NCI-H2081 treated with DMSO at 0.1 percent for 48 hours (cell line): ENCODE measurements around the gene UBL7.

Experiments
- DNase-seq: peaks from one replicate; lab custom pipeline; 2025; lab: John Stamatoyannopoulos, UW

Gene UBL7

DNA sequence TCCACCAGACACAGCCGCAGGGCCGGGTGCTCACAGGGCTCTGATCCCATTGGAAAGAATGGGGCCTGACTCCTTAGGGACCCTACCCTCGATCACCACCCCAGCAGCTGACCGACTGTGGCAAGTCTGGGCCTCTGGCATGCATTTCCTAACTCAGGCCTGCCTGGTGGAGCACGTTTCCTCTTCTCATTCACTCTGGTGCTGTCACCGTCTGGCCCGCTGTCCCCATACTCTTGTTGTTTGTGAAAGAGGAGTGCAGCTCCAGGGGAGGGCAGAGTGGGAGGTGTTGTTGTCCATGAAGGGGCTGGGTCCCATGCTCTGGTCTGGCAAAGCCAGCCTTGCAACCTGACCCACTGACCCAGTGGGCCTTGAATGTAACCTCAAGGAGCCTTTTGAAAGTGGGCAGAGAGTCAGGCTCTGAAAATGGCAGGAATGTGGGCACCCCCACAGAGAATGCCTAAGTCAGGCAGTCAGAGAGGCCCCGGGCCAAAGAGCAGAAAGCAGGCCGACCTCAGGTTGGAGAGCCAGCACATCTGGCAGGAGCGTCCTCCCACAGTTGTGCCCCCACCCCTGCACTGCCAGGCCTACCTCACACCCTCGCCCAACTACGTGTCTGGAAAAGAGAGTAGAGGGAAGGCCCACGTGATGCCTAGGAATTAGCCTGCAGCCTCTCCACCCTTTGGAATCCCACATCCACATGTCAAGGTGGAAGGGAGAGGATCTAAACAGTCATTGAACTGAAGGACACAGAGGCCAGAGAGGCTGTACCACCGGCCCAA lies 38.1 kb downstream of the UBL7 start:
- no peak for DNase-seq

DNA sequence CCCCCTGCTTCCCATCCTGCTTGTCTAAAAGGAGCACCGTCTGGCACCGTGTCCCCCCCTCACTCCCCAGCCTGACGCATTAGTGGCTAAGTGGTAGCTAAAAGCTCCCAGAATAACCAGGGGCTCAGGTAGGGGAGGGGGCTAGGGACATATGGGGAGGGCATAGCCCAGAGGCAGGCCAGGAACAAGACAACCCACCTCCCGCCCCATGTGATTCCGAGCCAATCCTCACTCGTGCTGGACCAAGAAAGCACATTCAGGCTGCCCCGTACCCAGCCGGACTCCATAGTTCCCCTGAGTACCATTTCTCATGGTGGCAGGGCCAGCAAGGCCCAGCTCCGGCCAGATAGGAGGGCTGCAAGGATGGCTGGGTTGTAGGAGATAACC lies 38.7 kb downstream of the UBL7 start:
- DNase-seq = no peak

DNA sequence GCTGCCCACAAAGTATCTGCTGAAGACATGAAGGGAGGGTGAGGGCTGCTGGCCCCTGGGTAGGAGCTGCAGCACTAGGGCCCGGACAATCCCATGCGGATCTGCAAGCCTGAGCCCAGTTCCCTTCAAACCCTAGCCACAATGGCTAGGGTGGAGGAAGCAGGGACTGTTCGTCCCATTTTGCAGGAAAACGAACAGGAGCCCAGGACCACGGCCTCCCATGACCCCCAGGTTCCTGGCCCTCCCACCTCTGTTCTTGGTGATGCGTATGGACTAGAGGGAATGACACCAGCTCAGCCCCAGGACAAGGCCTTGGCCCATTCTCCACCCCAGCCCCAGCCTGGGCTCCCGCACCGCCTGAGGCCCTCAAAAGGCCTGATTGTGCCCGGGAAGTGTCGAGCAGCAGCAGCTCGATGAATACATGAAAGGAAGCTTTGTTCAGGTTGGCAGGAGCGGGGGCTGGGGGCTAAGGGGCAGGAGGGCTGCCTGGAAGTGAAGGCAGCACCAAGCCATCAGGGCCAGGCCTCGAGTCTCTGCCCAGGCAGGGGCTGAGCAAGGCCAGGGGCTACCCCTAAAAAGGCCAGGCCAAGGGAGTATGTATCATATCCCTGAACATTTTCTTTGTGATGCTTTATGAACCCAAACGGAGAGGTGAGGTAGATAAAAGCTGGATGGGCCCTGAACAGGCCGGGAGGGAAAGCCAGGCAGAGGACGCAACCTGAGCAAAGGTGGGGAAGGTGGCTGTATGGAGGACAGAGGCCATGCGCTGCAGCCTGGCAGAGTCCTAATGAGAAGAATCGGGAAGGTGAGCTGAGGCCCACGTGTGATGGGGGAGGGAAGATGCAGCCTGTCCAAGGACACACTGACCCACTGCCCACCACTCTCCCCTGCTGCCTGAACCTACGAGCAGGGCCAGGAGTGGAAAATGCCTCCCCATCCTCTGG lies 39.4 kb downstream of the UBL7 start:
- DNase-seq = no peak

DNA sequence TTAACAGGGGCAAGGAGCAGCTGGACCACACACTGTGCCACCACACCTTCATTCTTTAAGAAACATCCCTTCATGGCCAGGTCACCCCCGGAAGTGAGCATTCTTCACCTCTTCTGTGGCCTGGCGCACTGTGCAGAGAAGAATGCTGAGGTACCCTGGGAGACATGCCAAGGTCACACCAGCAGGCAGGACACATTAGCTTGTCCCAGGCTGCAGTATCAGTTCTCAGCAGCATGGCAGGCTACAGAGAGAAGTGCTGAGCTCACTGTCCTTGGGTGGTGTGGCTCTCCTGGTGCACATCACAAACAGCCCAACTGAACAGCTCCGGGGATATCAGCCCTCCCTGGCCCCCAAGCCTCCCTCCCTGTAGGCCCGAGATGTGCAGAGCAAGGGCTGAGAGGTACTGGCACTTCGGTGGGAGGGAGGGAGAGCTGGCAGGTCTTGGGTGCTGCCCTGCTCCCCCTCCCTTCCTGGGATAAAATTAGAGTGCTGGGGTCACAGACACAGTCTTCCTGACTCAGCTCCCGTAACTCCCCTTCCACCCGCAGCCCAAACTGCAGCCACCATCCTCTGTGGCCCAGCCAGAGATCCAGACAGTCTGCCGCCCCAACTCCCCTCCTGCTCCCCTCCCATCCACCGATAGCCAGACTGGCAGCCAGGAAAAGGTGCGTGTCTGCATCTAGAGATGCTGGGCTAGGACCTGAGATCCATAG lies 40.6 kb downstream of the UBL7 start:
- DNase-seq = no peak

DNA sequence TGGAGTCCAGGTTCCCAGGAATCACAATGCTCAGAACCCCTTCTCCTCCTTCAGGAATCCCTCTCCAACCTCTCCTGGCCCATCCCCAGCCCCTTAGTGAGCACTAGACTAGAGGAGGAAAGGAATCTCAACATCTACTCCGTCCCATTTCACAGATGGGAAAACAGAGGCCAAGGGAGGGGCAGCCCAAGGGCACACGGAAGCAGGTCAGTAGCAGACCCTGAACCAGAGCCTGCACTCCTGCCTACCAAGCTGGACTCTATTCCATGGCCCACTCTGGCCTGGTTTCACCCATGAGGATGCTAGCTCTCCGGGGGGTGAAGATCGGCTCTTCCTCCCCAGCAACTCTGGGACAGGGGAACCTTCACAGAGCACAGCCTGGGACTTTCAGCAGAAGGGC lies 41.5 kb downstream of the UBL7 start:
- DNase-seq = no peak

DNA sequence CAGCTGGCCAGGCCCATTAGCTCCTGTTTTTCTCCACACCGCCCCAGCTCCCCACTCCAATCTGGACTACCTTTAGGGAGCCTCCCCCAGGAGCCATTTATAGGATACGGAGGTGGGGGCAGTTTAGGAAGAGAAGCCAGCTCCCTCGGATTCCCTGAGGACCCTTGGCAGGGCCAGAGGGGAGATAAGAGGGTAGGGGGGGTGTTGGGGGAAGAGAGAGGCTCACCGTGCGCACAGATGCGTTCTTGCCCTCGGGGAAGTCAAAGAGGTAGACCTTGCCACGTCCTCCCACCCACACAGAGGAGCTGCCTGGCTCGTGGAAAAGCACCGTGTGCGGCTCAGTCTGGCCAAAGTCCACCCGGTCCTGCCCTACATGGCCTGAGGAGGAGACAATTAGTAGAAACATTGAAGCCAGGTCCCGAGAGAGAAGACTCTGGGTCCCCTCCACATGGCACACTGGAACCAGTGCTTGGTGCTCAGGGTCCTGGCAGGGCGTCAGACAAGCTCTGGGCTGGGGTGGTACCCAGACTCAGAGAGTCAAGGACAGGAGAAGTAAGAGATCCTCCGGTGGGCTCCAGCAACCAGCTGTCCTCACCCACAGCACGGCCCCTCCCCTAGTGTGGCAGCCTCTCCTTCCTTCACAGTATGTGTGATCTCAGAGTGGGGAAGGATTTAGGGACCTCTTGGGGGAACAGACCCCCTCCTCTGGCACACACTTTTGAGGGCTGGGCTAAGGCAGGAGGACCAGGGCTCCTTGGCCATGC lies 42.2 kb downstream of the UBL7 start:
- DNase-seq = no peak

DNA sequence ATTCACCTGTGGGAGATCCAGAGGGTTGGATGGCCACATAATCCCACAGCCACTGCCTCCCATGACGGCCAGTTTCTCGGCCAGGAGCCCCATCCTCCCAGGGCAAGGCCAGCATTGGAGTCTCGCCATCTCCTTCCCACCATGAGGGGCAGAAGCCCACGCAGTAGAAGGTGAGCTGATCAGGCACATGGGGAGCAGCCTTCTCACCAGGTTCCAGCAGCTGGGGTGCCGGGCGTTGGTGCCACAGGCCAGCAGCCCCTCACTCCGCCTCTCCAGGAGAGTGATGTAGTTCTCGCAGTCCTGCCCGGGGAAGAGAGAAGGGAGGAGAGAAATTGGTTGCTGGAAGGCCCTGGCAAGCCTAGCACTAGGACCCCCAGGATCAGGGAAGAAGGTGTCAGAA lies 43.3 kb downstream of the UBL7 start:
- DNase-seq = no peak

DNA sequence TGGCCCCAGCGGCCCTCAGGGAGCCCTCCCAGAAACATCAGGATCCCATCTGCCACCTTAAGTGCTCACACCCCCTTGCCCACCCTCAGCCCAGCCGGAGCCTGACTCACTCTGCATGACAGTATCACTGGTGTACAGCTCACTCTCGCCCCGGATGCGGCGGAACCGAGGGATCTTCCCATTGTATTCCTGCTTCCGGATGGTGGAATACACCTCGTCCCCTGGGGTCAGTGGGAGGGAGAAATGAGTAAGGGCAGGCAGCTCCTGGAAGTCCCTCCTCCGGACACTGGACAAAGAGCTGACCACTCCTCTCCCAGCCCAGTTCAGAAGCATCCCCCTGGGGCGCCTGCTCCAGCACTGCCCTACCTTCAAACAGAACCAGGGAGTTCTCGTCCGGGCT lies 43.7 kb downstream of the UBL7 start:
- no peak for DNase-seq

DNA sequence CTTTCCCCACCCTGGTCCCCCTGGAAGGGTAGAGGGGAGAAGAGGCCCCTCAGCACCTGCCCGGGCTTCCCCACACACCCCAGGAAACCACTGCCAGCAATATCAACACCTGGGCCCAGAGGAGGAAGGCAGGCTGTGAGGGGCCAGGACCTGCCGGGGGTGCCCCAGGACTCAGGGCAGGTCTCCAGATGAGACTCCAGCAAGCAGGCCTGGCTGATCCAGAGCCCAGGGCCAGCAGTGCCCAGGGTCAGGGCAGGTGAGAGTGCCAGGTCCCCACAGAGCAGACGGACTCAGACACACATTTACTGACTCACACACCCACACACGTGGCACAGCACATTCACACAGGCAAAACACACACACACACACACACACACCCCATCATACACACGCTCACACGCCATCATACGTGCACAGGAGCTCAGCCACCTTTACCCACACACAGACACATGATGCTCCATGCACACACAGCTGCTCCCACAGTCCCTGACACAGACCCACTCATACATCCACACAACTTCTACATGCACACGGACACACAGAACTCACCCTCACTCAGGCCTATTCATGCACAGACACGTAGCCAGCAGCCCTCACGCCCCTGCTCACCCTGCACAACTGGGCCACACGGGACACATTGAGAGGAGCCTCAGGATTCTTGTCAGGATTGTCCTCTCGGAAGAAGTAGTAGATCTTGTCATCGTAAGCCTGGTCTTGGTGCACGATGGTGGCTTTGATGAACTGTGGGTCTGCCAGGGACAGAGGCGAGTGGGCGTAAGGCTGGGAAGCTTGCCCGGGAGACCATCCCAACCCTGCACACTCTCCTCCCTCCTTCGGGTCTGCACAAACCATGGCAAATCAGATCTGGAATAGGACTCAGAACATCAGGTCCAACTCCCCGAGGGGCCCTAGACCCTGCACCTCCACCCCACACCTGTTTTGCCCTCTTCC lies 44.7 kb downstream of the UBL7 start:
- DNase-seq = no peak

DNA sequence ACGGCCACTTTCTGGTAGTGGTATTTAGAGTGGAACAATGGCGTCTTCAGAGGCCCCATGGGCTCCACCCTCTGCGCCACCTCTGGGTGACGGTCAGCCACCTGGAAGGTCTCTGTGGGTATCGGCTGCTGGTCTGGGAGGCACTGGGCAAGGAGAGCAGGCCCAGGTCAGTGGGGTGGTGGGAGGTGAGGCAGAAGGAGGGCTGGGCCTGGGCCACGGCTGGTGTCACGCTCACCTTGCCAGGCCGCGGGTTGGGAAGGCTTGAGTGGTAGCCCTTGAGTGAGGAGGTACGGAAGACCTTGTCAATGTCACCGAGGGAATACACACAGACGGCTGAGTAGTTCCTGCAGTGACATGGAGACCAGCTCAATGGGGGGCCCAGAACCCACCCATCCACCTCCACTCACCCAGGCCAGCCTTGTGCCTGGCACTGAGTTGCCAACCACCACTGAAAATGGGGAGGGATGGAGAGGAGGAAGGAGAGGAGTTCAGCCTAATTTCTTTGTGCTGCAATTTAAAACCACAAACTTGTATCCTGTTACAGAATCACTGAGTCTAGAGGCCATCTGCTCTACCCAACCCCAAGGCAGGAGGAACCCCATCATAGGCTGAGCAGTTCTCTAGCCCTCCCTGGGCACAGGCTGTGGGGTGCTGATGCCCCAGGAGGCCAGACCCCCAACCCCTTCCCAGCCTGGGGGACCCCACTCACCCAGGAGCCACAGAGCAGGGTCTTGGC lies 46.2 kb downstream of the UBL7 start:
- no peak for DNase-seq

DNA sequence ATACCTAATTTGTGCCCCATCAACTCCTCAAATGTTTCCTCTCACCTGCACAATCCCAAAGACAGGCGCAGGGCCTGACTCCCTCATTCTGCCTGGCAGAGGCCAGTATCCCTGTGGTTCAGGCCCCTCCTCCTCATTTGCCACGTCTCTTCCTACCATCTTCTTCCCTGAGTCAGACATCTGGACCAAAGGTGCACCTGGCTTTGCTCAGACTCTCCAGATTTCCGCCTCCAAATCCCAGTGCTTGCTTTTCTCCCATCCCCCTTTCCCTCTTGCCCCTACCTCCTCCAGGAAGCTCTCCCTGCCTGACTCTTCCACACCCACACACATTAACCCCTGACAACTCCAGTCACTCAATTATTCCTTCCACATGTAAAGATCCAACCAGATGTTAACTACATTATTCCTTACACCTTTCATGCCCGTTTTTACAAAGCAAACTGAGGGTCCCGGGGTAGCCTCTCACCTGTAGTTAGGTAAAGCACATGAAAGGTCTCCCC lies 46.8 kb downstream of the UBL7 start:
- DNase-seq = no peak

DNA sequence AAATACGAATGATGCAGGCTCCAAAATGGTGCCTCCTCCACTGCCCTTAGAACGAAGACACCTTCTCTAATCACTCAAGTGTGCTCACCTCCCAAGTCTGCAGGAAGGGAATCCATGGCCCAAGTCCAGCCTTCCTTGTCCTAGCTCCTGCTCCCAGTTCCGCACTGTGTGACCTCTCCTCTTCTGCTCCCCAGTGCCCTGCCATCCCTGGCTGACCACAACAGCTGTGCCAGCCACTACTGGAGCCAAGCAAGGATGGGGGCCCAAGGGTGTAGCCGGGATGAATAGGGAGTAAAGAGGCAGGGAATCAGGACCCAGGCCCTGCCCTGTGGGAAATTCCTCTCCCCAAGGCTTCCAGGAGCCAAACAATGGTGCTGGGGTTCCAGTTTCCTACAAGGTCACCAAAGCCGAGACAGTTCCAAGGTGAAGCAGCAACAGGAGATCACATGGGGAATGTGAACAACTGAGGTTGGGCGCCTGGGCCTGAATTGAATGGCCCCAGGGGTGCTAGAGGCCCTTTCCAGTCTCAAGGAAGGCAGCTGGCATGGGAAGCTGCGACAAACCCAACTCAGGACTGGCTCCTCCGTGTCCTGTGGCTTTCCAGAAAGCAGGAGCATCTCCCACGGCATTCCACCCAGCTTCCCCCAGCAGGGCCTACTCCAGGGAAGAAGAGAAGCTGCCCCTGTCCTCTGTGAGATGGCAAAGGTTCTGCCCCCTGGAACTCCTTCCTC lies 47.4 kb downstream of the UBL7 start:
- DNase-seq = no peak

DNA sequence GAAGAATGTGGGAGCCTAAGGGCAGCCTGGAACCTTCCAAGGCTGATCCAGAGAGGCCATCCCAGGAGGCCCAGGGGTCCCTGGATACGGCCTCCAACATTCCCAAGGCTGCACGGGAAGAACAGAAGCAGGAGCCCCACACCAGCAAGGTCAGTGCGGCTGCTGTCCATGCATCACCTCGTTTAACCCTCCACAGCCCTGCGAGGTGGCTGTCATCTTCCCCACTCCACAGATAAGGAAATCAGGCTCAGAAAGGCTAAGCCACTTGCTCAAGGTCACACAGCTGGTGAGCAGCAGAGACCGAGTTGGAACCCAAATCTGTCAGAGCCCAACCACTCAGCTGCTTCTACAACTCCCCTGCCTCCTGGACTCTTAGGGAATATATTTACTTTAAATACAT lies 48.8 kb downstream of the UBL7 start:
- no peak for DNase-seq

DNA sequence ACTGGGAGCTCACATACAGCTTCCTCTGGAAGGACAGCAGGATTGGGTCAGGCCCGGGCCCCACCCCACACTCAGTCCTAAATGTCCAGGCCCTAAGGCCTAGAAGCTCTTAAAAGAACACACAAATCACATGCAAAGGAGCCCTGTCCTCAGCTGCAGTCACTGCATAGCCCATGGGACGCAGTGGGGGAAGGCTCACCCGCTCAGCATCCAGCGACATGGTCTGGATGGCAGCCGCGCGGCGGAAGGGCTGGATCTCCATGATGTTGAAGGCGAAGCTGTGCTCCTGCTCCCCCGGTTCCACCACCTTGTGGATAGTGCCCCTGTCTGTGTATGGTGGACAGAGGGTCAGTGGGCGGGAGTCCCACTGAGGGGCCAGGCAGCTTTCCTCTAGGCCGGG lies 49.3 kb downstream of the UBL7 start:
- DNase-seq = no peak

DNA sequence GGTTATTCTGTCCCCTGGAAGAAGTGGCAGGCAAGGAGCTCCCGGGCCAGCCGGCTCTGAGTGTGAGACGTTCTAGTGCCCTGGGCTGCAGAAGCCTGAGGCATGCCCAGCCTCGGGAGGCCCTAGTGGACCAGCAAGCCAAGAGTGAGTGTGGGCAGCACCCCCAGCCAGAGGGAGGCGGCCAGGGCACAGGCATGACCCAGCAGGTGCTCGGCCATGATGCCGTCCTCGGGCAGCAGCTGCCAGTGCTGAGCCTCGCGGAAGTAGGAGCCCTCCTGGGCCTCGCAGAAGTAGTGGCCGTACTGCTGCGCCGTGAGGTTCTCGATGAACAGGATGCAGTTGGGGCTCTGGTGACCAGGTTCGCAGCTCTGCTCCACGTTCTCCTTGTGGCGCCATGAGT lies 50.5 kb downstream of the UBL7 start:
- DNase-seq = no peak

DNA sequence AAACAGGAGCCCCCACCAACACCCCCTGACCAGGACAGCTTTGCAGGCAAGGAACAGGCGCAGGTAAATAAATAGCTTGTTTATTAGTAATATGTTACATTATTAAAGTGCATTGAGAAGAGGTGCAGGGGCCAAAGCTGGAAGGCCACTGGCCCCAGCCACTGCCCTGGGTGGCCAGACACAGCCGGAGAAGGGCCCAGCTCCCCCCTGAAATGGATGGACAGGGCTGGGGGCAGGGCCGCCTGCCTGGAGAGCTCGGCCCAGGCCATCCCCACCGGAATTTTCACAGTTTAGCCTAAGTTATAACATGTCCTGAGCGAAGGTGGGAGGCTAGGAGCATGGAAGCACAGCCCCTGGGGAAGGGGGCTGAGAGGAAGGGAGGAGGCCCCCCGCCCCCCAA lies 51.7 kb downstream of the UBL7 start:
- DNase-seq = no peak

DNA sequence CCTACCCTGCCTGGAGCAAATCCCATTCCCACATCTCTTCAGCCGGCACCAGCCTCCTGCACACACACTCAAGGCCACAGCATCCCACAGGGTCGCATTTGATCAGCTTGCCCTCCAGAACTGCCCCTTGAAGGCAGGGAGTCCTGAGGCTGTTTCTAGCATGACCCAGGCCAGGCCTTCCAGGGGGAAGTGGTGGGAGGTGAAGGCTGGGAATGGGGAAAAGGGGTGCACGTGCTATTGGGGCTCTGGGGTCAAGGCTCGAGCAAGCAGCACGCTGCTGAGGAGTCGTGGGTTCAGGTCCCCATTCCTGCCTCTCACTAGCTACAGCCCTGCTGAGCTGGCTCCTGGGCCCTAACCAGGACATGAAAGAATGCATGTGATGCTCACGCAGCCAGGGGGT lies 52.1 kb downstream of the UBL7 start:
- no peak for DNase-seq

DNA sequence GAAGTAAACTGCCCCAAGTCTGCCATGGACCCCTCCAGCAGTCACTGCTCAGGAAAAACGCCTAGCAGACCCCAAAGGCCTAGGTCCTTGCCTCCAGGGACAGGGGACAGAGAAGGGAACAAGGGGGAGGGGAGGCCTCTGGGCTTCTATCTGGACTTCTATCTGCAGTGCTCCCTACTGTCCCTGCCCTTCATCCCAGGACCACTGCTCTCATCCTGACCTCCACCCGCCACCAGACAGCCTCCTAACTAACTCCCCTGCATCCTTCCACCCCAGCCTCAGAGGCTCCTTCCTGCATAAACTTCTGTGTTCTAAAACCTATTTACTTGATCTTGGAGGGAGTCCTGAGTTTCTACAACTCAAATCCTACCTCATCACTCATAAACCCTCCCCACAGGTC lies 52.6 kb downstream of the UBL7 start:
- DNase-seq = no peak

DNA sequence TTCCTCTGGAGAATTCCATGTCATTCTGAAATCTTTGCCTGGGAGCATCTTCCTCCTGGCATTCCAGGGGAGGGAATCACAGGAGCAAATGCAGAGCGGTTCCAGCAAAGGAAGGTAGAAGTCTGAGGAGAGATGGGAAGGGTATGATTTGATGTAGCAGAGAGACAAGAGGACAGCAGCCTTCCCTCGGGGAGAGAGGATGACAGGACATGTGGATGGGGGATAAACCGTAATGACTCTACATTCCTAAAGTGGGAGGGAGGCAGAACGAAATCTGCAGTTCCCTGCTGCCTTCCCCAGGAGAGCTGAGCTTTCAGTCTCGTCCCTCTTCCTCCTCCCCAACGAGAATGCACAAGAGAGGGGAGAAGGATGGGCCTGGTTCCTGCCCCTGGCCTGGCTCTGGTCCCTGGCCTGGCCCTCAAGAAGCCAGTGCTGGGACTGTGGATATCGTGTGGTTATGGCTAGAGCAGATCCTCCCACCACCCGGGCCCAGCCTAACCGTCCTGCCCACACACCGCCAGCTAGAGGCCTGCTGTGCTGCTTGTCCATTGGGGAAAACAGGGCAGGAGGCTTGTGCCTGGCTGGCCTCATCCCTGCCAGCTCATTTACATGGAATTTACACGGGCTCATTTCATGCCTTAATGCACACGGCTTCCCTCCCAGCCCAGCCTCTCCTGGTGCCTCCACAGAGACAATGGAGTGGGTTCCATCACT lies 53.8 kb downstream of the UBL7 start:
- no peak for DNase-seq
